ENCODE results near the gene SLC49A3.

SLC49A3 gene

DNA sequence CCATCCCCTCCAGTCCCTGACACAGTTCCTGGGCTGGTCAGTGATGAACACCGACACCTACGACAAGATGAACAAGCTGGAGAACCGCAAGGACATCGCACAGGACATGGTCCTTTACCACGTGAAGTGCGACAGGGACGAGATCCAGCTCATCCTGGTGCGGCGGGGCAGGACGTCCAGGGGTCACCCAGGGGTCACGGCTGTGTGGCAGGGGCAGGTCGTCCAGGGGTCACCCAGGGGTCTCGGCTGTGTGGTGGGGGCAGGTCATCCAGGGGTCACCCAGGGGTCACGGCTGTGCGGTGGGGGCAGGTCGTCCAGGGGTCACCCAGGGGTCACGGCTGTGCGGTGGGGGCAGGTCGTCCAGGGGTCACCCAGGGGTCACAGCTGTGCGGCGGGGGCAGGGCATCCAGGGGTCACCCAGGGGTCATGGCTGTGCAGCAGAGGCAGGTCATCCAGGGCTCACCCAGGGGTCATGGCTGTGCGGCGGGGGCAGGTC lies 31.6 kb downstream of the SLC49A3 start:
- TF ChIP-seq, protein P1, sequence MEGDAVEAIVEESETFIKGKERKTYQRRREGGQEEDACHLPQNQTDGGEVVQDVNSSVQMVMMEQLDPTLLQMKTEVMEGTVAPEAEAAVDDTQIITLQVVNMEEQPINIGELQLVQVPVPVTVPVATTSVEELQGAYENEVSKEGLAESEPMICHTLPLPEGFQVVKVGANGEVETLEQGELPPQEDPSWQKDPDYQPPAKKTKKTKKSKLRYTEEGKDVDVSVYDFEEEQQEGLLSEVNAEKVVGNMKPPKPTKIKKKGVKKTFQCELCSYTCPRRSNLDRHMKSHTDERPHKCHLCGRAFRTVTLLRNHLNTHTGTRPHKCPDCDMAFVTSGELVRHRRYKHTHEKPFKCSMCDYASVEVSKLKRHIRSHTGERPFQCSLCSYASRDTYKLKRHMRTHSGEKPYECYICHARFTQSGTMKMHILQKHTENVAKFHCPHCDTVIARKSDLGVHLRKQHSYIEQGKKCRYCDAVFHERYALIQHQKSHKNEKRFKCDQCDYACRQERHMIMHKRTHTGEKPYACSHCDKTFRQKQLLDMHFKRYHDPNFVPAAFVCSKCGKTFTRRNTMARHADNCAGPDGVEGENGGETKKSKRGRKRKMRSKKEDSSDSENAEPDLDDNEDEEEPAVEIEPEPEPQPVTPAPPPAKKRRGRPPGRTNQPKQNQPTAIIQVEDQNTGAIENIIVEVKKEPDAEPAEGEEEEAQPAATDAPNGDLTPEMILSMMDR (IDR thresholded peaks at IDR 0.05; ENCODE audit: insufficient read depth, low read depth, low read length, missing control alignments), result no peak
- DNase-seq (ENCODE audit: low read depth), result no peak
- H3K4me3 ChIP-seq (ENCODE audit: low read length), result no peak overlapping the region

DNA sequence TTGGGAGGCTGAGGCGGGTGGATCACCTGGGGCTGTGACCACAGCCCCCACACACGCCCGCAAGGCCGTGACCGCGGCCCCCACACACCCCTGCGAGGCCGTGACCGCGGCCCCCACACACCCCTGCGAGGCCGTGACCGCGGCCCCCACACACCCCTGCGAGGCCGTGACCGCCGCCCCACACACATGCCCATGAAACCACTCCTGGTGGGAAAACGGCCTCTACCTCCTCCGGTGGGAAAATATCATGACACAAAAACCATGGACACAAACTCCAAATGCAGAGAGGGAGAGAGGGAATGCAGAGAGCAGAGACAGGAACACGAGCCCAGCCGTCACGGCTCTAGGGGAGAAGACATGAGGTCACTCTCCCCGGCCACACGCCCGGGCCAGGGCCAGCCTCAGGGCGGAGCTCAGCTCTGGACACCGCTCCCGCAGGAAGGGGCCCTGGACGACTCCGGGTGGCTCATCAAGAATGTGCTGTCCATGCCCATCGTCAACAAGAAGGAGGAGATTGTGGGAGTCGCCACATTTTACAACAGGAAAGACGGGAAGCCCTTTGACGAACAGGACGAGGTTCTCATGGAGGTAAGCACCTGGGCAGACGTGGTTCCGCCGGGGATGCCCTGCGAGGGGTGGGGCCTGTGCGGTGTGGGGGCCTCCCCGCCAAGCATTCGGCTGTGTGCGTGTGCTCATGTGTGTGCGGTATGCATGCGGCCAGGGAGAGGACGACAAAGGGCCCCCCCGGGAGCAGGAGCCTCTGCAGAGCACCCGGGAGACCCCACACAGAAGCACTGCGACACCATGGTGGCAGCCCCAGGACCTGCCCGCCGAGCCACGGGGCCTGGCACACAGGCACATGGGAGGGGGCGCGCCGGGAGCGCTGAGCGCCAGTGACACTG lies 32.3 kb downstream of the SLC49A3 start:
- no peak for DNase-seq (ENCODE audit: low read depth)
- no peak overlapping the region for H3K4me3 ChIP-seq (ENCODE audit: low read length)
- TF ChIP-seq, protein P1 (IDR thresholded peaks at IDR 0.05; ENCODE audit: insufficient read depth, low read depth, low read length, missing control alignments), result no peak

DNA sequence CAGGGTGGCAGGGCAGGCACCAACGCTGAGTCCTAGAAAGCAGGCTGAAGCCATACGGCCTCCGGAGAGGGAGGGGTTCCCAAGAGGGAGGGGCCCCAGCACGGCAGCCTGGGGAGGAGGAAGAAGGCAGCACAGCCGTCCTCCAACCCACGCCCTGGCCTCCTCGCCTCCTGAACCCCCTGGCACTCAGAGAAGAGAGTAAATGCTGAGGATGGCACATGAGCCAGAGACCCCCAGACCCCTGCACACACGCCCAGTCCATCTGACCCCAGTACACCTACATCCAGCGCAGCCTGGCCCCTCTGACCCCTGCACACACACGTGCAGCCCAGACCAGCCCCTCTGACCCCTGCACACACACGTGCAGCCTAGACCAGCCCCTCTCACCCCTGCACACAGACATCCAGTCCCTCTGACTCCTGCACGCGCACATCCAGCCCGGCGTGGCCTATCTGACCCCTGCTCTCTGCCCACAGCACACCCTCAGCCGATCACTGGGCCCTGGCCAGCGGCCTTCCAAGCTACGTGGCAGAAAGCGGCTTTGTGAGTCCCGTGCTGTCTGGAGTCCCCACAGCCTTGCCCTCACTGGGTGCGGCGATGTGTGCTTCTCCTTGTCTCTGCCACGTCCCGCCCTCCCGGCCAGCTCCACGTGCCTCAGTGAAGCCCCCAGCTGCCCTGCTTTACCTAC lies 33.3 kb downstream of the SLC49A3 start:
- TF ChIP-seq, protein P1 (IDR thresholded peaks at IDR 0.05; ENCODE audit: insufficient read depth, low read depth, low read length, missing control alignments), result no peak
- no peak for DNase-seq (ENCODE audit: low read depth)
- H3K4me3 ChIP-seq (ENCODE audit: low read length), result no peak overlapping the region

DNA sequence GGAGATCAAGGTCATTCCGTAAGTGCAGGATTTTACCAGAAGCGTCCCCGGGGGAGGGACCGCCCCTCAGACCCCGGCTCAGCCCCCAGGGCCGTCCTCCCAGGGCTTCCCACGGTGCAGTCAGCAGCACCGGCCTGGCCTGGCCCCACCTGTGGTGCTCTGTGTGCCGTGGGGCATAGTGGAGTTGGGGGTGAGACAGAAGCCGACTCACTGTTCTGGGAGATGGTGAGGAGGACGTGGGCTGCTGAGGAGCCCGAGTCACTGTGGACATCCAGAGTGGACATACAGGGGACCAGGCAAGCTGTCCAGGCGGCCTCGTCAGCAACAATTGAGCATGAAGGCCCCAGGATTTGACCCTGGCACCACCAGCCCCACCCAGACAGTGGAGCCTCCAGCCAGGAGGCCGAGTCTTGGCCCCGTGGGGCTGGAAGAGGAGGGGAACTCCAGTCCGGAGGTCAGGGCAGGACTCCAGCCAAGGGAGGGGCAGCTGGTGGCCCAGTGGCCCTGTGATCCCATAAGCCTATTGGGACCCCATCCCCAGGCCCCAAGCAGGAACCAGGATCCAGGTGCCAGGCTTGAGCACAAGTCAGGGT lies 34.0 kb downstream of the SLC49A3 start:
- TF ChIP-seq, protein P1 (IDR thresholded peaks at IDR 0.05; ENCODE audit: insufficient read depth, low read depth, low read length, missing control alignments), result no peak
- DNase-seq (ENCODE audit: low read depth), result no peak
- H3K4me3 ChIP-seq (ENCODE audit: low read length), result no peak overlapping the region

DNA sequence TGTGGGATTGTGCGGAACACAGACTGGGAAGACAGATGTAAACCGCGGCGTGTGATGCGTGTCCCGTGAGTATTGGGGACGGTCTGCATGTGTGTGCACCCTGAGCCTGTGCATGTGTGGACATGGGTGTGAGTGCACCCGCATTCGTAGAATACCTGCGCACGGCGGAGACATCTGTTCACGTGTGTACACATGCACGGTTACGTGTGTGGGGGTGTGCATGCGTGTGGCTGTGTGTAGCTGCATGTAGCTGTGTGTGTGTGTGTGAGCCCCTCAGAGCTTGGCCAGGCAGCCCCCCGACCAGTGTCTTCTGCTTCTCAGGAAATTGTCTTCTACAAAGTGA lies 34.5 kb downstream of the SLC49A3 start:
- TF ChIP-seq, protein P1 (IDR thresholded peaks at IDR 0.05; ENCODE audit: insufficient read depth, low read depth, low read length, missing control alignments), result no peak
- DNase-seq (ENCODE audit: low read depth), result no peak
- no peak overlapping the region for H3K4me3 ChIP-seq (ENCODE audit: low read length)

DNA sequence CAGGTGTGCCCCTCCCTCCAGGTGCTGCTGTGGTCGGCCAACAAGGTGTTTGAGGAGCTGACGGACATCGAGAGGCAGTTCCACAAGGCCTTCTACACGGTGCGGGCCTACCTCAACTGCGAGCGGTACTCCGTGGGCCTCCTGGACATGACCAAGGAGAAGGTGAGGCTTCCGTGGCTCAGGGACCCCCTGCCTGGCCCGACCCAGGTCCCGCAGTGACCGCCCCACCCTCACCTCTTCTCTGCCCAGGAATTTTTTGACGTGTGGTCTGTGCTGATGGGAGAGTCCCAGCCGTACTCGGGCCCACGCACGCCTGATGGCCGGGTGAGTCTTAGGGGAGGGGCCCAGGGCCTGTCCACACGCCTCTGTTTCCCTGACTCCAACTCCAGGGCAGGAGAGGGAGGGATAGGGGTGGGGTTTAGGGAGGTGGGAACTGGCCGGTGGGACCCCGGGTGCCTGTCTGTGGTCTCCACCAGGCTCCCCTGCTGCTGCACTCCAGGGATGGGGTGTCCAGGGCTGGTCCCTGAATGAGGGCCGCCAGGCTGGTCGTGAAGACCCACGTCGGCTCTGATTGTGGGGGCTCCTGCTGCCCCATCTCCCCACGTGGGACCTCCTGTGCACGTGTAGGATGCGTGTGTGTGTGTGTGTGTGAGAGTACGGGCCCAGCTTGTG lies 35.0 kb downstream of the SLC49A3 start:
- no peak for DNase-seq (ENCODE audit: low read depth)
- TF ChIP-seq, protein P1 (IDR thresholded peaks at IDR 0.05; ENCODE audit: insufficient read depth, low read depth, low read length, missing control alignments), result no peak
- no peak overlapping the region for H3K4me3 ChIP-seq (ENCODE audit: low read length)

Data from epithelial cell of esophagus (primary cell).